Panc1 (cell line): ENCODE measurements around the gene CCL15. TPM values are rescaled to one million over a fixed set of nuclear protein-coding genes. Genes with fewer than 3 reads are reported as not detected.

Experiments used
- ATAC-seq: fragments of 200-7000 bp; cut with Tn5 transposase; 2 replicates; pipeline ENCODE4 v1.9.1; 2020; ENCODE audit warnings: mild to moderate bottlenecking, moderate library complexity
- BruUV-seq: library from RNA; stranded (reverse); fragments of 400-500 nt; replicated peaks from 2 replicates; lab custom pipeline; 2021; lab: Mats Ljungman, UMichigan
- CTCF ChIA-PET: fragments of 300-600 bp; sonication (Branson Sonifier 250); formaldehyde crosslinking; loops from one replicate; lab custom pipeline; 2022; ENCODE audit warnings: antibody characterized with exemption; lab: Charles Lee
- POLR2A ChIA-PET: fragments of 300-600 bp; sonication (Branson Sonifier 250); formaldehyde crosslinking; loops from one replicate; lab custom pipeline; 2022; ENCODE audit warnings: antibody characterized with exemption; lab: Charles Lee
- DNase-seq: peaks from one replicate; pipeline ENCODE4 v3.0.0-alpha.2; 2010; ENCODE audit warnings: low read depth, low spot score
- H3K27ac ChIP-seq: 2 replicates; pipeline ENCODE4 v1.5.1; 2011; ENCODE audit warnings: mild to moderate bottlenecking, low read length, inconsistent platforms
- H3K27me3 ChIP-seq: fragments of 200-500 bp; sonication (Bioruptor generic); 2 replicates; pipeline ENCODE4 v1.6.0; 2014; ENCODE audit warnings: low read length, inconsistent platforms; ENCODE audit not compliant: control insufficient read depth, insufficient read depth
- H3K36me3 ChIP-seq: fragments of 200-500 bp; sonication (Bioruptor generic); 2 replicates; pipeline ENCODE4 v1.5.1; 2014; ENCODE audit warnings: inconsistent platforms, mild to moderate bottlenecking, low read length, moderate library complexity; ENCODE audit not compliant: control insufficient read depth, insufficient read depth
- H3K4me1 ChIP-seq: 2 replicates; pipeline ENCODE4 v1.5.1; 2011; ENCODE audit warnings: inconsistent platforms, mild to moderate bottlenecking, low read length, moderate library complexity; ENCODE audit not compliant: control insufficient read depth, insufficient read depth
- H3K4me3 ChIP-seq, 2 experiments: 2 replicates each; pipeline ENCODE4 v1.5.1; 2011 to 2012; ENCODE audit warnings: low read depth in 2 of 2, low read length in 2 of 2, mild to moderate bottlenecking in 2 of 2, inconsistent platforms in 1 of 2, moderate library complexity in 1 of 2
- H3K9me3 ChIP-seq: fragments of 200-500 bp; sonication (Bioruptor generic); 2 replicates; pipeline ENCODE4 v1.5.1; 2014; ENCODE audit warnings: low read depth, mild to moderate bottlenecking, inconsistent platforms, low read length, moderate library complexity; ENCODE audit not compliant: control insufficient read depth, insufficient read depth
- CTCF ChIP-seq: fragments of 450-650 bp; IDR thresholded peaks from 2 replicates; pipeline ENCODE4 v1.5.1; 2017; ENCODE audit warnings: mild to moderate bottlenecking
- POLR2AphosphoS5 ChIP-seq: IDR thresholded peaks from 2 replicates; pipeline ENCODE4 v1.6.1; 2012; ENCODE audit warnings: mild to moderate bottlenecking, low read depth, low read length, moderate library complexity
- REST ChIP-seq, 2 experiments: IDR thresholded peaks; 2 replicates each; pipeline ENCODE4 v1.6.1; 2011 to 2012; ENCODE audit warnings: low read depth in 2 of 2, control low read depth in 1 of 2, low read length in 1 of 2, mild to moderate bottlenecking in 1 of 2, moderate library complexity in 1 of 2; ENCODE audit not compliant: insufficient read depth in 1 of 2
- SIN3A ChIP-seq: IDR thresholded peaks from 2 replicates; pipeline ENCODE4 v1.6.1; 2012; ENCODE audit warnings: low read depth, mild to moderate bottlenecking, low read length, moderate library complexity, borderline replicate concordance; ENCODE audit not compliant: insufficient read depth
- TCF7L2 ChIP-seq: IDR thresholded peaks from 2 replicates; pipeline ENCODE4 v1.6.1; 2011; ENCODE audit warnings: mild to moderate bottlenecking, low read depth, low read length, inconsistent platforms
- in situ Hi-C: cut with HindIII; loops from 2 replicates; pipeline ENCODE4 v1.10.0; 2016; ENCODE audit warnings: low sequenced_read_pairs, low pct_unique_long_range_greater_than_20kb
- intact Hi-C: fragments of 100-400 bp; cut with micrococcal nuclease; formaldehyde crosslinking; loops from one replicate; pipeline ENCODE4 v1.10.0; 2022; ENCODE audit not compliant: unreplicated experiment
- total RNA-seq: library from RNA; stranded (reverse); gene quantifications from one replicate; pipeline ENCODE4 v1.2.1, GENCODE V29; 2021; ENCODE audit not compliant: unreplicated experiment

CCL15 gene
- total RNA-seq, 1 experiment from 2014 or later: not detected

- intact Hi-C loops: no loop called here
- TF ChIP-seq REST (IDR thresholded peaks at IDR 0.05; ENCODE audit: insufficient read depth in 1 of 2, low read depth in 2 of 2, low read length in 1 of 2) (no peak), CTCF (no peak), SIN3A (no peak), TCF7L2 (no peak), POLR2AphosphoS5 (no peak)
- Histone ChIP-seq H3K27me3 (no peaks in the 10 kb centered on the region; the same call in 1 of the 2 replicates), H3K36me3 (no peaks in the 10 kb centered on the region), H3K4me1 (0 out of 2 replicates have a peak, but pooled peaks cover 4% of the 10 kb centered on the region), H3K27ac (no peak overlapping the region), H3K4me3 (no peak overlapping the region), H3K9me3 (no peaks in the 10 kb centered on the region)
- no TSS peak for BruUV-seq
- CTCF ChIA-PET: interaction anchor here (1.7 kb wide), 1 partner anchor 9 kb away, joined by 6 read pairs; no protein-coding TSS in a partner anchor
- ATAC-seq (no peak), DNase-seq (no peak)
- POLR2A ChIA-PET: interaction anchor here (0.7 kb wide), 1 partner anchor 12 kb away, joined by 3 read pairs; no protein-coding TSS in a partner anchor
- in situ Hi-C loops: no loop called here
Observed at GRCh38 chr17:35978346-35978745, 23.0 kb downstream of the CCL15 start.

DNA sequence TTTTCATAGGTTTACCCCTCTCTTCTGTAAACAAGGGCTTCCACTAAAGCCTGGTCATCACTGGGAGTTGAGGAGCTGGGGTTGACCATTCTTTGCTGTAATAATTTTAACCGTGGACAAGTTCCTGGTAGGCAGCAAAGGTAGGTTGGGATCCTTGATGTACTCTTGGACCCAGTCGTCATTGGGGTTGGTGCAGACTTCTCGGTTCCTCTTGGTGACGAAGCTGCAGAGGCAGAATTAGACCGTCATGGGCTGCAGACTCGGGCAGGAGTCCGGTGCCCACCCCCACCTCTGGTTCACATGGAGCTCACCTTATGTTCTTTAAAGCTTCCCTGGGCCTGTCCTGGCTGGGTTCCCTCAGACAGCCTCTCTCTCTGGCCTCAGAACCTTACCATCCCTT, 23.8 kb downstream of the CCL15 start:
- in situ Hi-C loops: no loop called here

More for the DNA sequence above, 23.8 kb downstream of the CCL15 start:
- no TSS peak for BruUV-seq
- Histone ChIP-seq H3K36me3 (no peaks in the 10 kb centered on the region), H3K4me3 (no peak overlapping the region), H3K27ac (no peak overlapping the region), H3K27me3 (no peaks in the 10 kb centered on the region; the same call in 1 of the 2 replicates), H3K9me3 (no peaks in the 10 kb centered on the region), H3K4me1 (0 out of 2 replicates have a peak, but pooled peaks cover 5% of the 10 kb centered on the region)
- TF ChIP-seq SIN3A (no peak), CTCF (no peak), POLR2AphosphoS5 (no peak), REST (IDR thresholded peaks at IDR 0.05; ENCODE audit: insufficient read depth in 1 of 2, low read depth in 2 of 2, low read length in 1 of 2) (no peak), TCF7L2 (no peak)
- ChIA-PET CTCF (interaction anchor here (1.4 kb wide), 1 partner anchor 95 kb away, joined by 4 read pairs; no protein-coding TSS in a partner anchor), POLR2A (no interaction called here)
- DNase-seq: no peak
- ATAC-seq: no peak
- intact Hi-C loops: loop anchor here (2.0 kb wide), 1 partner anchor 95 kb away; no protein-coding TSS in a partner anchor
